DOHH2 (cell line): ENCODE measurements around the gene PC.

ENCODE experiments used
- EZH2phosphoT487 ChIP-seq: fragments of 200-600 bp; sonication (generic); IDR thresholded peaks from 2 replicates; pipeline ENCODE4 v1.6.1; 2017; ENCODE audit warnings: borderline replicate concordance, mild to moderate bottlenecking, antibody characterized with exemption, low read length, moderate library complexity, mixed read lengths
- TF ChIP-seq, protein P1 (sequence below): fragments of 200-600 bp; sonication (generic); IDR thresholded peaks from one replicate; pipeline ENCODE4 v1.5.1; 2014; ENCODE audit warnings: antibody characterized with exemption, mild to moderate bottlenecking, low read depth, low read length; ENCODE audit not compliant: poor library complexity, severe bottlenecking

GRCh38 chr11:66855574-66856495 lies 102.3 kb downstream of the PC start:
- TF ChIP-seq, protein P1, sequence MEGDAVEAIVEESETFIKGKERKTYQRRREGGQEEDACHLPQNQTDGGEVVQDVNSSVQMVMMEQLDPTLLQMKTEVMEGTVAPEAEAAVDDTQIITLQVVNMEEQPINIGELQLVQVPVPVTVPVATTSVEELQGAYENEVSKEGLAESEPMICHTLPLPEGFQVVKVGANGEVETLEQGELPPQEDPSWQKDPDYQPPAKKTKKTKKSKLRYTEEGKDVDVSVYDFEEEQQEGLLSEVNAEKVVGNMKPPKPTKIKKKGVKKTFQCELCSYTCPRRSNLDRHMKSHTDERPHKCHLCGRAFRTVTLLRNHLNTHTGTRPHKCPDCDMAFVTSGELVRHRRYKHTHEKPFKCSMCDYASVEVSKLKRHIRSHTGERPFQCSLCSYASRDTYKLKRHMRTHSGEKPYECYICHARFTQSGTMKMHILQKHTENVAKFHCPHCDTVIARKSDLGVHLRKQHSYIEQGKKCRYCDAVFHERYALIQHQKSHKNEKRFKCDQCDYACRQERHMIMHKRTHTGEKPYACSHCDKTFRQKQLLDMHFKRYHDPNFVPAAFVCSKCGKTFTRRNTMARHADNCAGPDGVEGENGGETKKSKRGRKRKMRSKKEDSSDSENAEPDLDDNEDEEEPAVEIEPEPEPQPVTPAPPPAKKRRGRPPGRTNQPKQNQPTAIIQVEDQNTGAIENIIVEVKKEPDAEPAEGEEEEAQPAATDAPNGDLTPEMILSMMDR = no peak
- no peak for TF ChIP-seq EZH2phosphoT487
